H9 (cell line): ENCODE results near the gene GPR25. TPM values are rescaled to one million over a fixed set of nuclear protein-coding genes. Genes with fewer than 3 reads are reported as not detected.

ENCODE experiments used
- DNase-seq: peaks from one replicate; pipeline ENCODE4 v3.0.0-alpha.2; 2017
- H2AFZ ChIP-seq: one replicate; pipeline ENCODE4 v1.6.1; 2013; ENCODE audit warnings: mild to moderate bottlenecking, low read length, control low read depth, moderate library complexity
- H2AK5ac ChIP-seq: 2 replicates; pipeline ENCODE4 v1.6.1; 2013; ENCODE audit warnings: low read length, control low read depth, mixed read lengths; ENCODE audit not compliant: insufficient read length
- H2BK120ac ChIP-seq: one replicate; pipeline ENCODE4 v1.6.1; 2013; ENCODE audit warnings: low read depth, mild to moderate bottlenecking, low read length, control low read depth, inconsistent platforms; ENCODE audit not compliant: poor library complexity, severe bottlenecking
- H2BK12ac ChIP-seq: 2 replicates; pipeline ENCODE4 v1.6.1; 2013; ENCODE audit warnings: low read length, control low read depth, mixed read lengths, low read depth; ENCODE audit not compliant: insufficient read length
- H2BK15ac ChIP-seq: 2 replicates; pipeline ENCODE4 v1.6.1; 2013; ENCODE audit warnings: low read depth, low read length, control low read depth
- H2BK20ac ChIP-seq: one replicate; pipeline ENCODE4 v1.6.1; 2013; ENCODE audit warnings: low read depth, mild to moderate bottlenecking, low read length, control low read depth, inconsistent platforms; ENCODE audit not compliant: poor library complexity, severe bottlenecking
- H2BK5ac ChIP-seq: 2 replicates; pipeline ENCODE4 v1.6.1; 2013; ENCODE audit warnings: low read length, control low read depth, mixed read lengths; ENCODE audit not compliant: insufficient read length
- H3K14ac ChIP-seq: 2 replicates; pipeline ENCODE4 v1.6.1; 2013; ENCODE audit warnings: low read length, control low read depth; ENCODE audit not compliant: insufficient read depth
- H3K18ac ChIP-seq: 2 replicates; pipeline ENCODE4 v1.6.1; 2013; ENCODE audit warnings: low read depth, mild to moderate bottlenecking, mixed read lengths, low read length, control low read depth; ENCODE audit not compliant: insufficient read length
- H3K23ac ChIP-seq: 2 replicates; pipeline ENCODE4 v1.6.1; 2013; ENCODE audit warnings: low read length, control low read depth, mixed read lengths, low read depth; ENCODE audit not compliant: insufficient read length
- H3K23me2 ChIP-seq: 2 replicates; pipeline ENCODE4 v1.6.1; 2013; ENCODE audit warnings: low read depth, mild to moderate bottlenecking, mixed read lengths, low read length, control low read depth; ENCODE audit not compliant: insufficient read length, poor library complexity, severe bottlenecking
- H3K27ac ChIP-seq: 2 replicates; pipeline ENCODE4 v1.5.1; 2013; ENCODE audit warnings: low read length, control low read depth, mixed read lengths, low read depth; ENCODE audit not compliant: insufficient read length
- H3K27me3 ChIP-seq: 2 replicates; pipeline ENCODE4 v1.6.1; 2013; ENCODE audit warnings: low read length, control low read depth, inconsistent platforms; ENCODE audit not compliant: insufficient read depth
- H3K4ac ChIP-seq: 2 replicates; pipeline ENCODE4 v1.6.1; 2013; ENCODE audit warnings: low read depth, mild to moderate bottlenecking, control low read depth, inconsistent platforms, low read length, moderate library complexity
- H3K4me1 ChIP-seq: 2 replicates; pipeline ENCODE4 v1.6.1; 2013; ENCODE audit warnings: low read length, control low read depth, inconsistent platforms; ENCODE audit not compliant: insufficient read depth
- H3K4me2 ChIP-seq: 2 replicates; pipeline ENCODE4 v1.6.1; 2013; ENCODE audit warnings: low read length, control low read depth, mixed read lengths; ENCODE audit not compliant: insufficient read length, insufficient read depth
- H3K56ac ChIP-seq: 2 replicates; pipeline ENCODE4 v1.6.1; 2013; ENCODE audit warnings: low read depth, mild to moderate bottlenecking, mixed read lengths, low read length, control low read depth; ENCODE audit not compliant: insufficient read length
- H3K79me1 ChIP-seq: 2 replicates; pipeline ENCODE4 v1.6.1; 2013; ENCODE audit warnings: low read depth, mild to moderate bottlenecking, moderate library complexity, low read length, control low read depth, inconsistent platforms; ENCODE audit not compliant: insufficient read depth, poor library complexity, severe bottlenecking
- H3K79me2 ChIP-seq: 2 replicates; pipeline ENCODE4 v1.6.1; 2013; ENCODE audit warnings: low read length, control low read depth, inconsistent platforms; ENCODE audit not compliant: insufficient read depth
- H3K9ac ChIP-seq: 2 replicates; pipeline ENCODE4 v1.6.1; 2013; ENCODE audit warnings: low read length, control low read depth, mixed read lengths; ENCODE audit not compliant: insufficient read length; ENCODE audit errors: extremely low read depth
- H3K9me3 ChIP-seq: one replicate; pipeline ENCODE4 v1.6.1; 2013; ENCODE audit warnings: low read depth, low read length, inconsistent platforms; ENCODE audit not compliant: control insufficient read depth
- H3T11ph ChIP-seq: one replicate; pipeline ENCODE4 v1.6.1; 2013; ENCODE audit warnings: mild to moderate bottlenecking, low read length, control low read depth, inconsistent platforms
- H4K20me1 ChIP-seq: one replicate; pipeline ENCODE4 v1.6.1; 2013; ENCODE audit not compliant: control insufficient read depth, insufficient read length, insufficient read depth
- H4K5ac ChIP-seq: 2 replicates; pipeline ENCODE4 v1.6.1; 2013; ENCODE audit warnings: low read depth, mild to moderate bottlenecking, mixed read lengths, low read length, control low read depth; ENCODE audit not compliant: insufficient read length
- H4K8ac ChIP-seq: replicated peaks from 2 replicates; pipeline ENCODE4 v1.6.1; 2013; ENCODE audit warnings: low read length, control low read depth, mixed read lengths, low read depth; ENCODE audit not compliant: insufficient read length
- H4K91ac ChIP-seq: 2 replicates; pipeline ENCODE4 v1.6.1; 2013; ENCODE audit warnings: low read depth, mild to moderate bottlenecking, moderate library complexity, mixed read lengths, low read length, control low read depth; ENCODE audit not compliant: insufficient read length
- H3K27ac Mint-ChIP-seq, 3 experiments: 2 replicates in 2 of 3; 3 replicates in 1 of 3; pipeline ENCODE4 v1.8.0; 2020 to 2021; ENCODE audit warnings: mixed read lengths in 3 of 3, mild to moderate bottlenecking in 1 of 3, moderate library complexity in 1 of 3
- H3K27me3 Mint-ChIP-seq: 2 replicates; pipeline ENCODE4 v1.8.0; 2021; ENCODE audit warnings: low read depth, mild to moderate bottlenecking, moderate library complexity, mixed read lengths
- H3K36me3 Mint-ChIP-seq, 3 experiments: 2 replicates in 2 of 3; 3 replicates in 1 of 3; pipeline ENCODE4 v1.8.0; 2020 to 2021; ENCODE audit warnings: low read depth in 3 of 3, mixed read lengths in 3 of 3; ENCODE audit not compliant: insufficient read depth in 1 of 3
- H3K4me1 Mint-ChIP-seq, 2 experiments: 2 replicates each; pipeline ENCODE4 v1.8.0; 2020; ENCODE audit warnings: mixed read lengths in 2 of 2
- H3K4me3 Mint-ChIP-seq, 2 experiments: 2 replicates in 1 of 2; 3 replicates in 1 of 2; pipeline ENCODE4 v1.8.0; 2020 to 2021; ENCODE audit warnings: mild to moderate bottlenecking in 2 of 2, mixed read lengths in 2 of 2, moderate library complexity in 1 of 2
- H3K9me3 Mint-ChIP-seq, 2 experiments: 2 replicates in 1 of 2; 3 replicates in 1 of 2; pipeline ENCODE4 v1.8.0; 2020; ENCODE audit warnings: mild to moderate bottlenecking in 2 of 2, mixed read lengths in 2 of 2, moderate library complexity in 1 of 2
- WGBS: extraction: QIAGEN DNeasy Blood & Tissue Kit; methylation state at CpG from one replicate; pipeline ENCODE4 v1.1.7; 2013; ENCODE audit warnings: missing lambda C conversion rate, low lambda C conversion rate, mixed read lengths; ENCODE audit not compliant: insufficient read length; ENCODE audit errors: extremely low coverage; 5-methylcytosine and 5-hydroxymethylcytosine counted together
- total RNA-seq: library from RNA; stranded (reverse); gene quantifications from 2 replicates; pipeline ENCODE4 v1.2.1, GENCODE V29; 2021
- TF ChIP-seq, protein P1 (sequence below): fragments of 200-600 bp; sonication (generic); conservative IDR thresholded peaks from 3 replicates; pipeline ENCODE4 v1.8.0; 2021; ENCODE audit warnings: antibody characterized with exemption, mild to moderate bottlenecking

GPR25 gene
- total RNA-seq, 1 experiment from 2014 or later, result not detected

DNA sequence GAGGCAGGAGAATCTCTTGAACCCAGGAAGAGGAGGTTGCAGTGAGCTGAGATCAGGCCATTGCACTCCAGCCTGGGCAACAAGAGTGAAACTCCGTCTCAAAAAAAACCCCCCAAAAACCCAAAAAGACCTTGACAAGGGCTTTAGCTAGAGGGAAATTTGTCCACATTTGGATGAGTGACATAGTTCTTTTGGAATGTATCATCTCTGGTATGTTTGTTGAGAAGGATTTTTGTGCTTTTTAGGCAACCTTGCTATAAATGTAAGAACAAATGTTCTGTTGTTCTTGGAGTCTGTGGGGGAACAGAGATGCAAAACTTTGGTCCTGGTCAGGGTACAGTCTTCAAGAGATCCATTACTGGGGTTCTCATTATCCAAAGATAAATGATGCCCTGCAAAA, 50.8 kb downstream of the GPR25 start:
- Histone ChIP-seq H2AK5ac (no peak overlapping the region), H3K56ac (no peak overlapping the region), H3K79me2 (no peaks in the 10 kb centered on the region), H3T11ph (no peak overlapping the region), H4K20me1 (no peaks in the 10 kb centered on the region), H2BK12ac (no peak overlapping the region), H2BK15ac (no peak overlapping the region), H3K4me2 (no peak overlapping the region), H3K27me3 (no peaks in the 10 kb centered on the region), H3K23ac (no peak overlapping the region), H3K27ac (no peak overlapping the region), H4K8ac (no peak overlapping the region), H2BK120ac (no peak overlapping the region), H3K4me1 (no peaks in the 10 kb centered on the region; the same call in 1 of the 2 replicates), H2AFZ (no peak overlapping the region), H3K14ac (no peak overlapping the region), H3K9ac (no peak overlapping the region), H4K91ac (no peak overlapping the region), H3K9me3 (no peaks in the 10 kb centered on the region), H3K79me1 (no peaks in the 10 kb centered on the region), H2BK5ac (no peak overlapping the region), H2BK20ac (no peak overlapping the region), H3K23me2 (no peaks in the 10 kb centered on the region), H4K5ac (no peak overlapping the region), H3K18ac (no peak overlapping the region), H3K4ac (no peak overlapping the region)
- H3K27ac Mint-ChIP-seq, result no peak overlapping the region
- H3K4me1 Mint-ChIP-seq, result peaks cover 7 to 17% of the 10 kb centered on the region in 2 experiments
- peaks cover 2% of the 10 kb centered on the region; the same call in 1 of the 2 replicates for H3K27me3 Mint-ChIP-seq
- no peaks in the 10 kb centered on the region for H3K9me3 Mint-ChIP-seq
- no peaks in the 10 kb centered on the region for H3K36me3 Mint-ChIP-seq
- H3K4me3 Mint-ChIP-seq, result no peak overlapping the region
- no CpG with 5 or more reads among the region's 1 CpG for WGBS
- TF ChIP-seq, protein P1, sequence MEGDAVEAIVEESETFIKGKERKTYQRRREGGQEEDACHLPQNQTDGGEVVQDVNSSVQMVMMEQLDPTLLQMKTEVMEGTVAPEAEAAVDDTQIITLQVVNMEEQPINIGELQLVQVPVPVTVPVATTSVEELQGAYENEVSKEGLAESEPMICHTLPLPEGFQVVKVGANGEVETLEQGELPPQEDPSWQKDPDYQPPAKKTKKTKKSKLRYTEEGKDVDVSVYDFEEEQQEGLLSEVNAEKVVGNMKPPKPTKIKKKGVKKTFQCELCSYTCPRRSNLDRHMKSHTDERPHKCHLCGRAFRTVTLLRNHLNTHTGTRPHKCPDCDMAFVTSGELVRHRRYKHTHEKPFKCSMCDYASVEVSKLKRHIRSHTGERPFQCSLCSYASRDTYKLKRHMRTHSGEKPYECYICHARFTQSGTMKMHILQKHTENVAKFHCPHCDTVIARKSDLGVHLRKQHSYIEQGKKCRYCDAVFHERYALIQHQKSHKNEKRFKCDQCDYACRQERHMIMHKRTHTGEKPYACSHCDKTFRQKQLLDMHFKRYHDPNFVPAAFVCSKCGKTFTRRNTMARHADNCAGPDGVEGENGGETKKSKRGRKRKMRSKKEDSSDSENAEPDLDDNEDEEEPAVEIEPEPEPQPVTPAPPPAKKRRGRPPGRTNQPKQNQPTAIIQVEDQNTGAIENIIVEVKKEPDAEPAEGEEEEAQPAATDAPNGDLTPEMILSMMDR, result no peak
- no peak for DNase-seq

Other genes with a start within 250 kb of the GPR25 start
- 13.9 and 14.0 TPM in 2 replicates for gene DDX59, start 203.1 kb upstream of the GPR25 start, total RNA-seq
- gene CAMSAP2, start 134.1 kb upstream of the GPR25 start, total RNA-seq, result 30.7 and 33.7 TPM in 2 replicates
- 36.8 and 37.2 TPM in 2 replicates for gene INAVA, start 21.9 kb downstream of the GPR25 start, total RNA-seq
- gene KIF21B, start 150.7 kb downstream of the GPR25 start, total RNA-seq, result 7.0 and 7.5 TPM in 2 replicates
- 0.04 TPM in 1 of 2 replicates, not detected in the other for gene CACNA1S, start 239.4 kb downstream of the GPR25 start, total RNA-seq